ENCODE measurements around the gene B3GNT2. TPM values are rescaled to one million over a fixed set of nuclear protein-coding genes. Genes with fewer than 3 reads are reported as not detected.

B3GNT2 gene
- total RNA-seq, 1 donor from 2014 or later = 23.8 TPM

DNA sequence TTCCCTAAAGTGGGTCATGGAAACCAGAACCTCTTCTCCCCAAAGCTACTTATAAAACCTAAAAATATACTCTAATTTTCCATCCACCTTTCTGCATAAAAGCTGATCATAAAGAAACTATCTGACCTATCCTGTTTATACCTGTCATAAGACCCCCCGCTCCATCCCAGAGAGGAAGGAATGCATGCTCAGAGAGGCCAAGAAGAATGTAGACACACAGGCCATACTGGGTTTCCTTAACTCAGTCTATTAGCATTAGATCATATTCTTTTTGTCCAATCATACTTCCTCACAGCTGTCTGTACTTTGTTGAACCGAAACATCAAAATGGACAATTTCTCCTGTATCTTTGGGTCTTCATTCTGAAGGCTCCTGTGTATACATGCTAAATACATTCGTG, 52.3 kb downstream of the B3GNT2 start:
- Histone ChIP-seq H3K27ac (ENCODE audit: low read depth, low read length) (no peak overlapping the region), H3K27me3 (ENCODE audit: insufficient read depth, low read length) (no peaks in the 10 kb centered on the region), H3K4me3 (ENCODE audit: insufficient read depth, low read depth, low read length) (no peak overlapping the region), H3K9ac (ENCODE audit: low read length) (no peak overlapping the region), H3K4me1 (ENCODE audit: insufficient read depth, low read length) (no peaks in the 10 kb centered on the region), H2AFZ (ENCODE audit: low read depth, low read length) (no peak overlapping the region), H3K36me3 (ENCODE audit: insufficient read depth, low read length) (no peaks in the 10 kb centered on the region), H3K4me2 (ENCODE audit: low read length) (no peak overlapping the region), H3K79me2 (ENCODE audit: insufficient read depth, low read length) (no peaks in the 10 kb centered on the region), H4K20me1 (ENCODE audit: insufficient read depth, low read length) (no peaks in the 10 kb centered on the region), H3K9me3 (ENCODE audit: insufficient read depth, low read depth, low read length) (no peaks in the 10 kb centered on the region)
- H3K27ac Mint-ChIP-seq (ENCODE audit: unreplicated experiment) = no peak overlapping the region
- no peak for TF ChIP-seq EZH2 (IDR thresholded peaks at IDR 0.05; ENCODE audit: insufficient read depth, low read length)
- TF ChIP-seq, protein P1, sequence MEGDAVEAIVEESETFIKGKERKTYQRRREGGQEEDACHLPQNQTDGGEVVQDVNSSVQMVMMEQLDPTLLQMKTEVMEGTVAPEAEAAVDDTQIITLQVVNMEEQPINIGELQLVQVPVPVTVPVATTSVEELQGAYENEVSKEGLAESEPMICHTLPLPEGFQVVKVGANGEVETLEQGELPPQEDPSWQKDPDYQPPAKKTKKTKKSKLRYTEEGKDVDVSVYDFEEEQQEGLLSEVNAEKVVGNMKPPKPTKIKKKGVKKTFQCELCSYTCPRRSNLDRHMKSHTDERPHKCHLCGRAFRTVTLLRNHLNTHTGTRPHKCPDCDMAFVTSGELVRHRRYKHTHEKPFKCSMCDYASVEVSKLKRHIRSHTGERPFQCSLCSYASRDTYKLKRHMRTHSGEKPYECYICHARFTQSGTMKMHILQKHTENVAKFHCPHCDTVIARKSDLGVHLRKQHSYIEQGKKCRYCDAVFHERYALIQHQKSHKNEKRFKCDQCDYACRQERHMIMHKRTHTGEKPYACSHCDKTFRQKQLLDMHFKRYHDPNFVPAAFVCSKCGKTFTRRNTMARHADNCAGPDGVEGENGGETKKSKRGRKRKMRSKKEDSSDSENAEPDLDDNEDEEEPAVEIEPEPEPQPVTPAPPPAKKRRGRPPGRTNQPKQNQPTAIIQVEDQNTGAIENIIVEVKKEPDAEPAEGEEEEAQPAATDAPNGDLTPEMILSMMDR (IDR thresholded peaks at IDR 0.05; ENCODE audit: insufficient read depth, low read depth, low read length) = no peak
- no peak overlapping the region for H3K4me3 Mint-ChIP-seq (ENCODE audit: unreplicated experiment)
- DNase-seq (ENCODE audit: low read depth) = no peak
- no peaks in the 10 kb centered on the region for H3K27me3 Mint-ChIP-seq (ENCODE audit: low read depth, unreplicated experiment)
- FAIRE-seq = no peak
- peaks cover 4% of the 10 kb centered on the region for H3K9me3 Mint-ChIP-seq (ENCODE audit: unreplicated experiment)
- no peaks in the 10 kb centered on the region for H3K36me3 Mint-ChIP-seq (ENCODE audit: low read depth, unreplicated experiment)
- H3K4me1 Mint-ChIP-seq (ENCODE audit: low read depth, unreplicated experiment) = peaks cover 3% of the 10 kb centered on the region

DNA sequence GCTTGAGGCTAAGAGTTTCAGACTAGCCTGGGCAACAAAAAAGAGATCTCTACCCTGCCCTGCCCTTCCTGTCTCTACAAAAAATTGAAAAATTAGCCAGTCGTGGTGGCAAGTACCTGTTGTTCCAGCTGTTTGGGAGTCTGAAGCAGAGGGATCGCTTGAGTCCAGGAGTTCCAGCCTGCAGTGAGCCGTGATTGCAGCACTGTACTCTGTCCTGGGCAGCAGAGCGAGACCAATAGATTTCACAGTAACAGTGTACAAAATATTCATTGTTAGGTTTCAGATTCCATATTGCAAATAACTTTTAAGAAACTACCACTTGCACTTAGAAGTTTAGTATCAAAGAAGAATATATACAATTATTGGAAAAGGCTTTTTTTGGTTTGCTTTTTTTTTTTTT, 54.3 kb downstream of the B3GNT2 start:
- Histone ChIP-seq H3K36me3 (ENCODE audit: insufficient read depth, low read length) (no peaks in the 10 kb centered on the region), H3K79me2 (ENCODE audit: insufficient read depth, low read length) (no peaks in the 10 kb centered on the region), H3K27me3 (ENCODE audit: insufficient read depth, low read length) (no peaks in the 10 kb centered on the region), H2AFZ (ENCODE audit: low read depth, low read length) (no peak overlapping the region), H4K20me1 (ENCODE audit: insufficient read depth, low read length) (no peaks in the 10 kb centered on the region), H3K27ac (ENCODE audit: low read depth, low read length) (no peak overlapping the region), H3K9me3 (ENCODE audit: insufficient read depth, low read depth, low read length) (no peaks in the 10 kb centered on the region), H3K4me1 (ENCODE audit: insufficient read depth, low read length) (no peaks in the 10 kb centered on the region), H3K4me2 (ENCODE audit: low read length) (no peak overlapping the region), H3K4me3 (ENCODE audit: insufficient read depth, low read depth, low read length) (no peak overlapping the region), H3K9ac (ENCODE audit: low read length) (no peak overlapping the region)
- Mint-ChIP-seq H3K9me3 (ENCODE audit: unreplicated experiment) (peaks cover 8% of the 10 kb centered on the region), H3K4me1 (ENCODE audit: low read depth, unreplicated experiment) (peaks cover 3% of the 10 kb centered on the region), H3K27ac (ENCODE audit: unreplicated experiment) (no peak overlapping the region), H3K36me3 (ENCODE audit: low read depth, unreplicated experiment) (no peaks in the 10 kb centered on the region), H3K4me3 (ENCODE audit: unreplicated experiment) (no peak overlapping the region), H3K27me3 (ENCODE audit: low read depth, unreplicated experiment) (no peaks in the 10 kb centered on the region)
- no peak for FAIRE-seq
- no peak for DNase-seq (ENCODE audit: low read depth)
- TF ChIP-seq, protein P1 (IDR thresholded peaks at IDR 0.05; ENCODE audit: insufficient read depth, low read depth, low read length) = no peak
- no peak for TF ChIP-seq EZH2 (IDR thresholded peaks at IDR 0.05; ENCODE audit: insufficient read depth, low read length)

DNA sequence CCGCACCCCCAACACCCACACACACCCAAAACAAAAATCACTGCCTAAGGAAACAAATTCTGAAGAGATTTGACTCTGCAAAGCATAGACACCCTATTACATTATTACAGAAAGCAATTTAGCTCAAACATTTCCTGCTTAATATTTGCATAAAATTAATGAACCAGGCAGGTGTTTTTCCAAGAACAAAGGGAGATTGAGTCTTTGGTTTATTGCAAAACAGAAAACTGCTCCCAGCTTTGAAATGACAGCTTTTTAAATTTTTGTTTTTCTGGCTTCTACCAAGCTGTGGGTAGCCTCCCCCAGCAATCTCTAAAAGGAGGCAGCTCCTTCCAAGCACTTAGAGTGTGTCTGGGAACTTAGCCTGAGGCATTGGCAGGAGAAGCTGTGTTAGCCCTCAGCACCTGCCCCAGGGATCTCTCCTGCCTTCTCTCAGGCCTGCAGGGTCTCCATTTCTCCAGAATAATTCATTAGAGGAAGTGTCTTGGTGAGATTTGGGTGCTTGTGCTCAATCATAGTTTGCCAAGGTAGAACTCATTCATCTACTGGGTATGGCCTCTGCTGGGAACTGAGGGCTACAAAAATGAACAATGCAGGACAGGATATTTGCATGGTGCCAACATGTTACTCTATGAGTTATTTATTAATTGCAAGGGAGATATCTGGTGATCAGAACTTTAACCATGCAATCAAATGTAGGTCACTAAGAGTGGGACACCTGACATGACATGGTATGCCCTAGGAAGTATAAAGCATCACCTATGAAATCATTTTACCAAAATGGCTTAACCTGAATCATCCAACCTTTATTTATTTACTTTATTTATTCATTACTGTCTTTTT, 58.7 kb downstream of the B3GNT2 start:
- no peak for TF ChIP-seq EZH2 (IDR thresholded peaks at IDR 0.05; ENCODE audit: insufficient read depth, low read length)
- TF ChIP-seq, protein P1 (IDR thresholded peaks at IDR 0.05; ENCODE audit: insufficient read depth, low read depth, low read length) = no peak
- Histone ChIP-seq H3K4me2 (ENCODE audit: low read length) (no peak overlapping the region), H4K20me1 (ENCODE audit: insufficient read depth, low read length) (no peaks in the 10 kb centered on the region), H2AFZ (ENCODE audit: low read depth, low read length) (no peak overlapping the region), H3K9ac (ENCODE audit: low read length) (no peak overlapping the region), H3K4me1 (ENCODE audit: insufficient read depth, low read length) (no peaks in the 10 kb centered on the region), H3K9me3 (ENCODE audit: insufficient read depth, low read depth, low read length) (no peaks in the 10 kb centered on the region), H3K27ac (ENCODE audit: low read depth, low read length) (no peak overlapping the region), H3K79me2 (ENCODE audit: insufficient read depth, low read length) (no peaks in the 10 kb centered on the region), H3K36me3 (ENCODE audit: insufficient read depth, low read length) (no peaks in the 10 kb centered on the region), H3K4me3 (ENCODE audit: insufficient read depth, low read depth, low read length) (no peak overlapping the region), H3K27me3 (ENCODE audit: insufficient read depth, low read length) (no peaks in the 10 kb centered on the region)
- Mint-ChIP-seq H3K36me3 (ENCODE audit: low read depth, unreplicated experiment) (no peaks in the 10 kb centered on the region), H3K27me3 (ENCODE audit: low read depth, unreplicated experiment) (no peaks in the 10 kb centered on the region), H3K27ac (ENCODE audit: unreplicated experiment) (no peak overlapping the region), H3K4me1 (ENCODE audit: low read depth, unreplicated experiment) (peaks cover 3% of the 10 kb centered on the region), H3K4me3 (ENCODE audit: unreplicated experiment) (no peak overlapping the region), H3K9me3 (ENCODE audit: unreplicated experiment) (peaks cover 8% of the 10 kb centered on the region)
- DNase-seq (ENCODE audit: low read depth) = no peak
- FAIRE-seq = no peak
